Activated naive CD8-positive, alpha-beta T cell treated with anti-CD3 and anti-CD28 coated beads, Interleukin-2, amount 50 U/mL, for 16 hours (primary cell): ENCODE results near the gene NID1.
"Not testable (repeated sequence)": the region's sequence is repeated elsewhere in the genome, so short reads cannot be mapped to it uniquely, and the experiment has no call there.

Source experiments
- DNase-seq: peaks from one replicate; pipeline ENCODE4 v3.0.0-alpha.2; 2020; ENCODE audit warnings: low read depth, low spot score

The NID1 gene

DNA sequence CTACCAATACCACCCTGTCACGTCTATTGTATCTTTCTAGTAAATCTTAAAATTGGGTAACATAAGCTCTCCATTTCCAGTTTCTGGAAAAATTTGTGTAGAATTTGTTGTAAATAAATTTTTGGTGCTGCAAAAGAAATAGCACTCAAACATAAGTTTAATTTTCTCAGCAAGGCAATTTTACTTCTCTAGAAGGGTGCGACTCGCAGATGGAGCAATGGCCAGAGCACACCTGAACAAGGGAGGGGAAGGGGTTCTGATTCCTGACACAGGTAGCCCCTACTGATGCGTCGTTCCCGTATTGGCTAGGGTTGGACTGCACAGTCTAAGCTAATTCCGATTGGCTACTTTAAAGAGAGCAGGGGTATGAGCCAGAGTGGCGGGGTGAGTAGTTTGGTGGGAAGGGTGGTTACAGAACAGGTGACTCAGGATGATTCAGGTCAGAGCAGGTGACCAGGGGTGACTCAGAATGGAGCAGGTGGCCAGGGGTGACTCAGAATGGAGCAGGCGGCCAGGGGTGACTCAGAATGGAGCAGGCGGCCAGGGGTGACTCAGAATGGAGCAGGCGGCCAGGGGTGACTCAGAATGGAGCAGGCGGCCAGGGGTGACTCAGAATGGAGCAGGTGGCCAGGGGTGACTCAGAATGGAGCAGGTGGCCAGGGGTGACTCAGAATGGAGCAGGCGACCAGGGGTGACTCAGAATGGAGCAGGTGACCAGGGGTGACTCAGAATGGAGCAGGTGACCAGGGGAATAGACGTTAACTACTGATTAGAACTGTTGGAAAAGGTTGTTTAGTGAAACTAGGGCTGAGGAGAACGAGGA, 32.0 kb upstream of the NID1 start:
- DNase-seq = peak; percentile 61

GRCh38 chr1:236095705-236096520, 31.0 kb upstream of the NID1 start:
- no peak for DNase-seq

GRCh38 chr1:236092899-236093298, 28.0 kb upstream of the NID1 start:
- no peak for DNase-seq

GRCh38 chr1:236091933-236092318, 27.0 kb upstream of the NID1 start:
- DNase-seq = no peak

GRCh38 chr1:236090741-236091147, 25.9 kb upstream of the NID1 start:
- DNase-seq = no peak

DNA sequence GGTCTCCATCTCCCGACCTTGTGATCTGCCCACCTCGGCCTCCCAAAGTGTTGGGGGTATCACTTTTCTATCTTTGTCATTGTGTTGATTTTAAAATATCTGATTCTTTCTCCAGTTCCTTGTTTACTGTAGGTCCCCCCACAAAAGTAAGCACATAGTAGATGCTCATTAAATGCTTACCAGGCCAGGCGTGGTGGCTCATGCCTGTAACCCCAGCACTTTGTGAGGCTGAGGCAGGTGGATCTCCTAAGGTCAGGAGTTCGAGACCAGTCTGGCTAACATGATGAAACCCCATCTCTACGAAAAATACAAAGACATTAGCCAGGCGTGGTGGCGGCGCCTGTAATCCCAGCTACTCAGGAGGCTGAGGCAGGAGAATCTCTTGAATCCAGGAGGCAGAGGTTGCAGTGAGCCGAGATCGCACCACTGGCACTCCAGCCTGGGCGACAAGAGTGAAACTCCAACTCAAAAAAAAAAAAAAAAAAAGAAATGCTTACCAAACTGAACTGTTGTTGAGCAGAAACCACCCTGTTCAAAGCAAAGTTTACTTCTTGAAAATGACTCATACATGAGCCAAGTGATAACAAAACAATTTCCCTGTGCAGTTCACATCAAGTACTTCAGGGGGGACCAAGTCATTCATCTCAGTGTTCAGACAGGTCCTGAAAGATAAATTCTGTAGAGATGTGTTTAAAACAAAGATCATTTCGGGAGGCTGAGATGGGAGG, 24.3 kb upstream of the NID1 start:
- no peak for DNase-seq

GRCh38 chr1:236086537-236086936, 21.6 kb upstream of the NID1 start:
- DNase-seq = no peak

GRCh38 chr1:236085545-236086159, 20.8 kb upstream of the NID1 start:
- no peak for DNase-seq

- DNase-seq = no peak
These were observed 19.5 kb upstream of the NID1 start for GRCh38 chr1:236084386-236084730.

DNA sequence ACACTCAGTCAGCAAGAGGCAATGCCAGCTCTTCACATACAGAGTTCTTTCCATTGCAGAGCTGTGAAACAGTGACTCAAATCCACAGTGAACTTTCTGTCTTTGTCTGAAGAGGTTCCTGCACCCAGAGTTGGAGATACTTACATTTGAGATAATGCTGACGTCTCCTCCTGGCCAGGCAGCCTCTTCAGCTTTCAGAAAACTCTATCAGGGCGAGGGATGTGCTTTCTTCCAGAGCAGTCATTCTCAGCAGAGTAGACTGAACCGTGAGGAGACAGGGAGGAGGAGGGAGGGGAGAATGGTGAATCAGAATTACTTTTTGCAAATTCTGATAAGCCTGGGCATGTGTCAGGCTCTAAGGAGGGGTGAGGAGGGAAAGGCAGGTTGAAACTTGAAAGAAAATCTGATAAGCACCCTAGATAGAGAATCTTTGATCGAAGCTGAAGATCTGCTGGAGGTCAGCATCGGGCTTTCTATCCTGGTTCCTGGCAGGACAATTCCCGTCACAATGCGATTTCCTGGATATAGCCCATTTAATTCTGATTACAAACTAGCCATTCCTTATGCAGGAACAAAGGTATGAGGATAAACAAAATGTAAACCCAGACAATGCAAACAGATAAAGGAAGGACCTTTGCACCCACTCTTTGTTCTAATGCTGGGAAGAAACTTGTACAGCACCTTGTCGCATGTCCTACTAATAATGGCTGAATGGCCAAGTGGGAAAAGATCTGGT, 18.9 kb upstream of the NID1 start:
- no peak for DNase-seq

- DNase-seq = no peak
These were observed 17.6 kb upstream of the NID1 start for GRCh38 chr1:236082526-236082925.

GRCh38 chr1:236081546-236082227, 16.8 kb upstream of the NID1 start:
- DNase-seq = no peak

GRCh38 chr1:236079703-236080102, 14.8 kb upstream of the NID1 start:
- no peak for DNase-seq

GRCh38 chr1:236078993-236079392, 14.1 kb upstream of the NID1 start:
- no peak for DNase-seq

DNA sequence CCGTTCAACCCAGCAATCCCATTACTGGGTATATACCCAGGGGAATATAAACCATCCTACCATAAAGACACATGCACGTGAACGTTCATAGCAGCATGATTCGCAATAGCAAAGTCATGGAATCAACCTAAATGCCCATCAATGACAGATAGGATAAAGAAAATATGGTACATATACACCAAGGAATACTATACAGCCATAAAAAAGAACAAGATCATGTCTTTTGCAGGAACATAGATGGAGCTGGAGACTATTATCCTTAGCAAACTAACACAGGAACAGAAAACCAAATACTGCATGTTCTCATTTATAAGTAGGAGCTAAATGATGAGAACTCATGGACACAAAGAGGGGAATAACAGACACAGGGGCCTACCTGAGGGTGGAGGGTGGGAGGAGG, 13.2 kb upstream of the NID1 start:
- not testable (repeated sequence) for DNase-seq

- no peak for DNase-seq
These were observed 11.0 kb upstream of the NID1 start for GRCh38 chr1:236075848-236076247.

DNA sequence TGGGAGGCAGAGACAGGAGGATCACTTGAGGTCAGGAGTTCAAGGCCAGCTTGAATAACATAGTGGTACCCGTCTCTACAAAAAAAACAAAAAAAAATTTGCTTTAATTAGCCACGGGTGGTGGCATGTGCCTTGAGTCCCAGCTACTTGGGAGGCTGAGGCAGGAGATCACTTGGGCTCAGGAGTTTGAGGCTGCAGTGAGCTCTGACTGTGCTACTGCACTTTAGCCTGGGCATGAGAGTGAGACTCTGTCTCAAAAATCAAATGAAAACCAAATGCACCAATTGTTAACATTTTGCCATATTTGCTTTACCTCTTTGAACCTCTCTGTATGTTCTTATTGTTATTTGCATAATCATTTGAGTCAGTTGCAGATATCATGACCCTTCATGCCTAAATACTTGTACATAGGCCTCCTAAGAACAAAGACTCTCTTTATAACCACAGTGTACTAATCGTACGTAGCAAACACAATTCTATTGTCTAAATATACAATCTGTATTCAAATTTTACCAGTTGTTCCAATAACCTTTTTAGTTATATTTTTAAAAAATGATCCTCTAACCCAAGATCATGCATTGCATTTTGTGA, 8.5 kb upstream of the NID1 start:
- DNase-seq = no peak

DNA sequence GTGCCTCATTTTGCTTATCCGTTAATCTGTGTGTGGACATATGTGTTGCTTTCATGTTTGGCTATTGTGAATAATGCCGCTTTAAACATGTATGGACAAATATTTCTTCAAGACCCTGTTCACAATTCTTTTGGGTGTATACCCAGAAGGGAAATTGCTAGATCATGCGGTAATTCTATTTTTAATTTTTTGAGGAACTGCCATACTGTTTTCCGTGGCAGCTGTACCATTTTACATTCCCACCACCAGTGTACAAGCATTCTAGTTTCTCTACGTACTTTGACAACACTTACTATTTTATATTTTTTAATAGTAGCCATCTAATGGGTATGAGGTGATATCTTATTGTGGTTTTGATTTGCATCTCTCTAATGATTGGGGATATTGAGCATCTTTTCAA, 7.1 kb upstream of the NID1 start:
- DNase-seq = no peak

DNA sequence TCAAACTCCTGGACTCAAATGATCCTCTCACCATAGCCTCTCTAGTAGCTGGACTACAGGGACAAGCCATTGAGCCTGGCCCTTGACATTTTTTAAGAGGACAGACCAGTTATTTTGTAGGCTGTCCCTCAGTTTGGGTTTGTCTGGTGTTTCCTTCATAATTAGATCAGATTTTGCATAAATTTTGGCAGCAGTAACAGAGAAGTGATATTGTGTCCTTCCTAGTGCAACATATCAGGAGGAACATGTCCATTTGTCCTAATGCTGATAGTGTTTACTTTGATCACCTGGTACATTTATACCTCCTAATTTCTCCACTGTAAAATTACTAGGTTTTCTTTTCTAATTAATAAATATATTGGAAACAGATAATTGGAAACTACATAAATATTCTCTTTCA, 5.9 kb upstream of the NID1 start:
- DNase-seq = no peak

DNA sequence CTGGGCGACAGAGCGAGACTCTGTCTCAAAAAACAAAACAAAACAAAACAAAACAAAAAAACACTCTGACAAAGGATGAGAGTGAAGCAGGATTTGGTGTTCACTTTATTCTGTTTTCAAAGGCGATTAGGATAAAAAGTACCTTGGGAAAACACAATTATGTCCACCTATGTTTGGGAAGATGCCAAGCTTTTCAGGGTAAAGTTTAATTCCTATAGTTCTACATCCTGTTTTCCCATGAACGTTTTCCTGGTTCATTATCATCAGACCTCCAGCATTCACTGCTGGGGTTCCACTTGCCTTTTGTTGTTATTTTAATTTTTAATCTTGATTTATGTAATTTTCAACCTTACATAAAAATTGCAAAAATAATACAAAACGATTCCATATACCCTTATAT, 4.9 kb upstream of the NID1 start:
- DNase-seq = no peak
